Measurements from ENCODE around the gene SEMA3D.

SEMA3D gene

DNA sequence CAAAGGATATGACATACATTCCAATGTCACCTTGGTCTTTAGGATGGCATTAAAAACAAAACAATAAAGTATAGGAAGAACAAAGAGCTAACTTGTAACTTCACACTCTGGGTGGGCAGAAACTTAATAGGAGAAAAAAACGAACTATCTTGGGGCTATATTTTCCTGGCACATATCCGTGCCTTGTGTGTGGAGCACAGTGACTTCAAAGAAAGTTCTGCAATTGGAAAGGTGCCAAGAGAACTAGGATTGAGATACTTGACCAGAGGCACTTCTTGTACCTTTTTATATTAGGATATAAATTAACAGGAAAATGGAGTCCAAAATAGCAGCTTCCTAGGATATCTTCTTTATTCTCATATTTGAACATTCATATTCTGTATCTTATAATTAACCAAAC lies 148.4 kb downstream of the SEMA3D start:
- no peak for DNase-seq (ENCODE audit: low read depth in 2 of 2, low spot score in 1 of 2)

DNA sequence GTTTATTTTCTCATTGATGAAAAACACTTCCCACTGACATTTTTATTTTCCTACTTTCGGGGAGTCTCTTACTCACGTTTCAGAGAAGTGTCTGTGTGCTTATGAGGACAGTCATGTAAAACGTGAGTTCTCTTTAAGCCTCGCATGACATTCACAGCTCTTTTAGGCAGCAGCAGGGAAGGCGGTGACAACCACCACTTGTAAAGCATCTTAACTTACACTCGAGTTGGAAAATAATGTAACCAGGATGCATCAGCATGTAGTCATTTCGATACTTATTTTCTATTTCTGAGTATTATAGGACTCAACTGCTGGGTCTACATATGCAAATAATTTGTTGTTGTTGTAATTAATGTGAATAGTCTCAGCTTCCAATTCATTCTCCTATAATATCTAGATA lies 153.6 kb downstream of the SEMA3D start:
- DNase-seq (ENCODE audit: low read depth in 2 of 2, low spot score in 1 of 2), result no peak

DNA sequence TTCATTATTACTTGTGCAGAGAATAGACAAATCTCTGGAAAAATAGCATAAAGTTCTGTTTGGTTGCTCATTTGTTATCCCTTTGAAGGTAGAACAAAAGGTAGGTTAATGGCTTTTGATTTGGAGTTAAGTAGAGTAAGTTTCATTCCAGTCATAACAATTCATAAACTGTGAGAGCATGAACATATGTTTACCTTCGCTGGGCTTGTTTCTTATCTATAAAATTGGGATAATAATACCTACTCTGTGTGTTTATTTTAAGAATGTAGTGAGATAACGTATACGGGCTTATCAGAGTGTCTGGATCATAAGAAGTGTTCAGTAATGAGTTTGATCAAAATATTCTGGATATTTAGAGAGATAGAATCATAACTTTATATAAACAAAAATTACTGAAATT lies 155.4 kb downstream of the SEMA3D start:
- DNase-seq (ENCODE audit: low read depth in 2 of 2, low spot score in 1 of 2), result no peak

DNA sequence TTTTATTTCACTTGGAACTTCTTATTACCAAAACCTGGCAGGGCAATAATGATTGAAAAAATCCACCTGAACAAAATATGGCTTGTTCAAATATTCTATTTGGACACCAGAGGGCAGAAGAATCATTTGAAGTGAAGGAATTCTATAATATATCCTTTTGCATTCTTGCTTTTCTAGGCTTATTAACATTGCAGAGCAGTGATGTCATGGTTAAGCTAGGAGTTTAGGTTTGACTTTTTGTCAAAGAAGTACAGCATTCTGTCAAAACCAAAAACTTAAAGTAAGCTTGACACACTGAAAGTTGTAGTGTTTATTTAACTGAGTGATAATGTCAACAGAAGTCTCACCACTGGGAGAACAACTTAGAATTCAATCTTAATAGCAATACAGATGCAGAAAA lies 156.0 kb downstream of the SEMA3D start:
- DNase-seq (ENCODE audit: low read depth in 2 of 2, low spot score in 1 of 2), result no peak

DNA sequence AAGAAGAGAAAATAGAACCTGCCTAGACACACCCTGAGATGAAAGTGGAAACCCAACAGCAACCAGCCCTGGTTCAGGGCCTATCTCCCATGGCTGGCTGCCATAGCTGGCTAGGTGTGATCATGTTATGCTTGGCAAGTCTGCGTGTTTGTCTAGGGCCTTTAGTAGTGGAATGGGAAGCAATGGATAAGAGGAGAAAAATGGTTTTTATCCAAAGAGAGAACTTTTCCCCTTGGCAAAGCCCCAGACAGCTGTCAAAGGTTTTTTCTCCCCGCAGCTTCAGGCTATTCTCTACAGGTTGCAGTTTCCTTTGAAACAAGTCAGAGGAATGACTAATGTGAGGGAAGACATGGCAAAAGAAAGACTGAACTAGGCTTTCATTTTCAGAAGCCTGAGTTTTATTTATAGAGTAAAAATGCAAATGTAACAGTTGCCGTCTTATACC lies 161.5 kb downstream of the SEMA3D start:
- no peak for DNase-seq (ENCODE audit: low read depth in 2 of 2, low spot score in 1 of 2)

DNA sequence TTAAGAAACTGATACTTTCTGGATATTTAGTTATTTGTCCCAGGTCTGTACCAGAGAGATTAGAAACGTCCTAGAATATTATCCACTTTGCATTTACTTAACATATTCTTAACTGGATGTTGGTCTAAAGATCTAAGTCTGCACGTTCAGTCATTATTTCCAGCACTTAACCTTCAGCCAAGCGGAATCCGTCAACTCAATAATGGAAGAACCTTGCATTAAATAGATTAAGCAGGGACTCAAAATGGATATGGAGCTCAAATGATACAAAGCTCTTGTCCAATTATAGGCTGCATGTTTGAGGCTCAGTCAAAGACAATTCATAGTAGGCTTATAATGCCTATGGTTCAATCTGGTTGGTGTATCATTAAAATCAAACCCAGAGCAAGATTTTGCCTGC lies 162.9 kb downstream of the SEMA3D start:
- no peak for DNase-seq (ENCODE audit: low read depth in 2 of 2, low spot score in 1 of 2)

DNA sequence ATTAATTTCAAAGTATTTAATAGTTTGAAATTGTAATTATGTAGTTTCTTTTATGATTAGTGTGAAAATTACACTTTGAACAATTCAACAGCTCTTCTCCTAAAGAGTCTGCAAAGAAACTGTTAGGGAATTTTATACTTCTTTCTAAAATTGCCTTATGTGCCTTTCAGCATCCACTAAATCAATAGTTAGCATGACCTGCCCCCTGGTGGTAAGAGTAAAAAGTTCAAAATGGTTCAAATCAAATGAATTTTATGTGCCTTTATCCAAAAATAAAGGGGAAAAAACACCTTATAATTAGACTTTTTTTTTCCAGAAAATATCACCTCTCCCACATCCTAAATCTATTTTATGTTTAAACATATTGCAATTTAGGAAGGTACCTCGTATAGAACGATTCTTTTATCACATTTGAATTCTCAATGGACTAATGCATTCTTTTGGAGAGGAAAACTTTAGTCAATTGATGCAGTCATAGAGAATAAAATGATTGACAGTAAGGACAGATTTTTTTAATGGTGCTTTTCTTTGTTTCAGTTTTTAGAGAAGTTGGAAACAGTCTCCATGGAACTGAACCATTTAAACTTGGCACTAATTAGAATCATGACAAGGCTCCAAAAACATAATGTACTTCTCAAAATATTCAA lies 163.7 kb downstream of the SEMA3D start:
- peak in 1 of 2 donors; percentile 1 for DNase-seq (ENCODE audit: low read depth in 2 of 2, low spot score in 1 of 2)

DNA sequence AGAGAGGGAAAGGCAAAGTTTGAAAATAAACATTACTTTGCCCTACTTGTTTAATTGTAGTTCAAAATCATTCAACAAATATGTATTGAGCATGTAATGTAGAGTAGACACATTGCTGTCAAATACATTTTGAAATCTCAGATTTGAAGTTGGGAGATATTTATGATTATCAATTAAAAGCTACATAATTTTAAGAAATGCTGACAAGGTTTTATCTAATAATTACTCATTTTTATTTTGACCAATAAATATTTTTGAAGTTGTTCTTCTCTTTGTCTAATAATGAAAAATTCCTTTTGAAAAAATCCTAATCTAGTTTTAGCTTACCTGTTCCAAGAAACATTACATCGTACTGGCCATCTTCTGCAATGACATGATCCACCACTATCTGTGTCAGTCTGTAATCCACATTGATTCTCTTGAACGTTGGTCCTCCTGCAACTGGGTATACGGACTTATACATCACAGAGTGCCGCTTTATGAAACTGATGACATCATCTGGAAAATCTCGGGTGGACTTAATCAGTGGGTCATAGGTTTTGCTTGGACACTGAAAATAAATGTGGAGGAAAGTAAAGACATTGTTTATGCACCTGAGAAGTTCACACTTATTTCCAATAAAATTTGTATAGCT lies 164.7 kb downstream of the SEMA3D start:
- DNase-seq (ENCODE audit: low read depth in 2 of 2, low spot score in 1 of 2), result no peak

DNA sequence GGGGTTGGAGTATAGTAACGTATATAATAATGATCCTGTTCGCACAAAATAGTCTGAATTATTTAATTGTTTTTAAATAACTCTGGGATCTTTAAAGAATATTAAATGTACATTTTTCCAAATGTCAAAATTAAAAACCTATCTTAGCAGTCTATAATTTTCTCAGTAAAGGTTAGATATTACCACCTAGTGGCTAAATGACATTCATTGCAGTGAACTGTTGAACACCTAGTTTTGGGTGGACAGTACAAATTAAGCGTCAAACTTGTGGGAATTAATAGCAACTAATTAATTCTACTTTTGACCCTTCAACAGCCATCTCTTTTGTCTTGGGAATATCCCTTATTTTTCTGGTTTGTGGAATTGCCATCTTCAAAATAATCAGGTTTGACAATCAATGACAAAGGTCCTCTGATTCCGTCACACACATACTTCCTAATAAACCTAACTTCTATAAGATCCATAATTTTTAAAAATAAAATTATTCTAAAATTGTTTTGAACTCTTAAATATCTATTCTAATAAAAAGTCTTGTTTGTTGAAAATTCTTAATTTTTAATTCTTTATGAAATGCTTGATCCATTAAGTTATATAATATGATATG lies 165.7 kb downstream of the SEMA3D start:
- DNase-seq (ENCODE audit: low read depth in 2 of 2, low spot score in 1 of 2), result no peak

DNA sequence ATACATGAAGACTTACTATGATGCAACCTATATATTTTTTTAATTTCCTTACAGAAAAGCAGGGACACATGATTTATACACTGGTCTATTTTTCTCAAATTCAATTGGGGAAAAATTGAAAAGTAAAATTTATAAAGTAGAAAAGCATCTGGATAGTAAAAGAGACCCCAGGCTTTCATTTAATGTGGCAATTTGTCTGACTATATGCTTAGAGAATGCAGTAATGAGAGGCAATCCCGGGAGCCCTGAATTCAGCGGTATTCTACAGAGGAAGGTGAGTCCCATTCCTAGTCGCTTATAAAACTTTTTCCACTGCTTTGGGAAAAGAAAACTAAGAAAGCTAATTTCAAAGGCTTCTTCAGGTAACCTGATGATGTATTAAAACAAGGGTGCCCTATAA lies 167.1 kb downstream of the SEMA3D start:
- DNase-seq (ENCODE audit: low read depth in 2 of 2, low spot score in 1 of 2), result no peak

DNA sequence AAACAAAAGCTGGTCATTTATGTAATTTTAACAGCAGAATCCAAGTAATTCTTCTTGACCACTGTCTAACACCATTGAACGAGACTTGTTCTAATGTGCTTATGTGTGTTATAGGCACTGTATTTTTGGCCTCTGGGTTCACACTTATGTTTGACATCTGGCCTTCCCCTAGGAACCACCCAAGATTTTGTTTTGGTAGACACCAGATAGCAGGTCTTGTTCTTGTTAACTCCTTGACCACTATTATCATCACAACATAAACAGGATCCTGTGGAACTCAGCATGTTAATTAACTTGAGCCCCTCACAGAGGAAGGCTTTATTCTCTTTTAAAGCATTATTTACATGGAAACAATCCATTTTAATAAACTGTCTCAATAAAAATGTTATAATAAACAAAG lies 167.7 kb downstream of the SEMA3D start:
- DNase-seq (ENCODE audit: low read depth in 2 of 2, low spot score in 1 of 2), result no peak

DNA sequence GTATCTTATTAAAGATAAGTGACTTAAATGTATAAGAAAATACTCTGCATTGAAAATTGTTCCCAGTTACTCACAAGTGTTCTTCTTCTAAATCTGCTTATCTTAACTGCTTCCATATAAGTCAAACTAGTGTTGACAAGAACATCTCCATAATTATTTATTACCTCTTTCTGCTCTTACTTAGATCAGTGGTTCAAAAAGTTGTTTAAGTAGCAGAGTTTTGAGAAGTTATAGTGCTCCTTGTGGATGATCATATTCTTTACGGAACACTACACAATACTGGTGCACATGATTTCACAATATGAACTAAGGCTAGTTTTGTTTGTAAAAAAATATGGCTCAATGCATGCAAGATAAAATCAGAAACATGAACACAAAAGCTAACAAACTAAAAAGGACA lies 168.4 kb downstream of the SEMA3D start:
- DNase-seq (ENCODE audit: low read depth in 2 of 2, low spot score in 1 of 2), result no peak

DNA sequence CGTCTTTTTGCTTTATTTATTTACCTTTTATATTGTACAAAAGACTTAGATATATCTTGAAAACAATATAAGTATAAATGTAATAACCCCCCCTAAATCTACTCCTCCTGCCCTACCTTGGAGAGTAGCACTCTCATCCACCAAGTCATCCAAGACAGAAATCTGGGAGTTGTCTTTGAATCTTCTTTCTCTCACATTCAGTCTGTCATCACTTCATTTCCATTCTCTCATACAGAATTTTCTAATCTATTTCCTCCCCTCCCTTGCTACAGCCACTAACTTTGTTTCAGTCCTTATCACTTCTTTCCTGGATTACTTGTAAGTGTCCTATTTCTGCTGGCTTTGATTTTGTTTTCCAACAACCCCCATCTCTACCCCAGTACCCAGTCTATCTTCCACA lies 170.6 kb downstream of the SEMA3D start:
- no peak for DNase-seq (ENCODE audit: low read depth in 2 of 2, low spot score in 1 of 2)

DNA sequence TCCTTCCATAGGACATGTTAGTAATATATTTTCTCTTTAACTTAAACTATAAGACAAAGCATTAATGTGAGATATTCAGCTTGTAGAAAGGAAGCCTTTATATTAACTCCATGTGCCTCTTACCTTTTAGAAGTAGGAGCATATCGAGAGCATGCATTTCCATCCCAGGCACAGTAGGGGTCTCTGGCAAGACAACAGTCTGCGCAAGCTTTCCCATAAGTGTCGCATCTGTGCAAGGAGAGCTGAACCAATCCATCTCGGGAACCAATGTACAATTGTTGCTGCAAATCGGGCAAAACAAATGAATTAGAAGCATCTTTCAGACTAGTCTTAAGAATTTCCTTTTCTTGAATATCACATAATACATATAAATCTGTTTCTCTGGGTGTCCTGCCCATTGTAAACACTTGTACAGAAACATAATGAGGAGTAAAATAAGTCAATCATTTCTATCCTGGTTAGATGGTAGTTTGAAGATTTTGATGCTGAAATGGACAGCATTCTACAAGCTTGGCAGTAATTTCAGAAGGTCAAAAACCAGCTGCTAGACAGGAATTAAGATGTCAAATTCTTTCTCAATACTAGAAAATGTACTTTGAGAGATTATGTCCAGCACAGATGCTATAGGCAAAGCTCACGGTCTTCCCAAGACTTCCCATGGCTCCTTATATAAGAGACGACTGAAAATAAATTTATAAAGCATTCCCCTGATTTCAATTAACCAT lies 171.8 kb downstream of the SEMA3D start:
- DNase-seq (ENCODE audit: low read depth in 2 of 2, low spot score in 1 of 2), result no peak

DNA sequence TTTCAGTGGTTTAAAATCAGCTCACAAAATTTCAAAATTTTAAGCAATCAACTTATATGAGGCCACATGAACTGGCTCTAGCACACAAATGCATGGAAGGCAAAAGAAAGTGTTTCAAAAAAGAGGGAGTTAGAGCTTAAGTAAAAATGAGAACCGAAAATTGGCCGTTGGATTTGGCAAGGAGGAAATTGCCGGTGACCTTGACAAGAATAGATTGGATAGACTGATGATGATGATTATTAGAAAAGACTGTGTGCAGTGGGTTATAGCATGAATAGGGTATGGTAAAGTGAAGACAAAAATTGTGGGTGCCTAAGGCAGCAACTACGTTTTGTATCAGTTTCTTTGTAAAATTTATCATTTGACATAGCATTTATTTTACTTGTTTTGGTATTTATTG lies 175.7 kb downstream of the SEMA3D start:
- no peak for DNase-seq (ENCODE audit: low read depth in 2 of 2, low spot score in 1 of 2)

DNA sequence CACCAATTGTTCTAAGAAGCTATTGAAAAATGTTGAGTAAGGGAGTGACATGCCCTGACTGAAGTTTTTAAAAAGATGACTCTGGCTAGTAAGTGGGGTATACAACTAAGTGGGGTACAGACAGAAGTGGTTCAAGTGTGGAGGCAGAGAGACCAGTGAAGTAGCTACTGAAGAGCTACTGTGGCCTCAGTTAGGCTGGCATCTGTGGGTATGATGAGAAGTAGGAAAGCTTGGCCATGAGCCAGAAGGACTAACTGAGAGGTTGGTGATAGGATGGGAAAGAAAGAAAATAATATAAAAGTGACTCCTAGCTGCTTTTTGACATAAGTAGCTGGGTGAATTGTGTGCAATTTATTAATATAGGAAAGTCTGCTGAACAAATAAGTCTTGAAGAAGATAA lies 176.6 kb downstream of the SEMA3D start:
- DNase-seq (ENCODE audit: low read depth in 2 of 2, low spot score in 1 of 2), result no peak

DNA sequence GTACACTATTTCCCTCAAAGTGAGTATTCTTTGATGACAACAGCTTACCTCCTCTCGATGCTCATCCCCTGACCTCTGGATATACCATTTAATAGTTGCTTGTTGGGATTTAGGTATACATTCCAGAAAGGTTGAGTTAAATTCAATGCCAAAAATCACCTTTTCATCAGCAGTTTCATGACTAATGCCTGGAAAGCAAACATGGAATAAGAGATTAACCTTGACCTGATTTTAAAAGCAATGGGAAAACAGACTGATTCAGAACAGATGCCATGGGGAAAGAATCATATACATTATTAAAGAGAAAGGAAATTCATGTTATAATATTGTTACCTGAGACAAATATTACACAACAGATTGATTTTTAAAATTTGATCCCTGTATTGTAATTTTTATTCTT lies 180.1 kb downstream of the SEMA3D start:
- DNase-seq (ENCODE audit: low read depth in 2 of 2, low spot score in 1 of 2), result no peak

DNA sequence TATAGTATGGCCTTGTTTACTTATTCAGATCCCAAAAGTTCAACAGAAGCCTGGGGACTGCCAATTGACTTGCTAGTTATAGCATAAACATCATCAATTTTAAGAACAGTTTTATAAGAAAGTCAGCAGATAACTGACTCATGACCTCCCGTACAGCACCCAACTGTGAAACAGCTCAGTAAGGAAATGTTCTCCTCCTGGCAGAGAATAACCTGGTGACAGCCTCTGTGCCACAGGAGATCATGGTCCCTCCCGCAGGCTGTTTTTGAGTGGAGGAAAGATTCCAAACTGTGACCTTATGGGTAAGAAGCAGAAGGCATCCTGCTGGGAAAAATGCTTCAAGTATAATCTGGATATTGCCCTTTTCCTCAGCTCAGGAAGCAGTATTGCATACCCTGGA lies 182.5 kb downstream of the SEMA3D start:
- no peak for DNase-seq (ENCODE audit: low read depth in 2 of 2, low spot score in 1 of 2)

DNA sequence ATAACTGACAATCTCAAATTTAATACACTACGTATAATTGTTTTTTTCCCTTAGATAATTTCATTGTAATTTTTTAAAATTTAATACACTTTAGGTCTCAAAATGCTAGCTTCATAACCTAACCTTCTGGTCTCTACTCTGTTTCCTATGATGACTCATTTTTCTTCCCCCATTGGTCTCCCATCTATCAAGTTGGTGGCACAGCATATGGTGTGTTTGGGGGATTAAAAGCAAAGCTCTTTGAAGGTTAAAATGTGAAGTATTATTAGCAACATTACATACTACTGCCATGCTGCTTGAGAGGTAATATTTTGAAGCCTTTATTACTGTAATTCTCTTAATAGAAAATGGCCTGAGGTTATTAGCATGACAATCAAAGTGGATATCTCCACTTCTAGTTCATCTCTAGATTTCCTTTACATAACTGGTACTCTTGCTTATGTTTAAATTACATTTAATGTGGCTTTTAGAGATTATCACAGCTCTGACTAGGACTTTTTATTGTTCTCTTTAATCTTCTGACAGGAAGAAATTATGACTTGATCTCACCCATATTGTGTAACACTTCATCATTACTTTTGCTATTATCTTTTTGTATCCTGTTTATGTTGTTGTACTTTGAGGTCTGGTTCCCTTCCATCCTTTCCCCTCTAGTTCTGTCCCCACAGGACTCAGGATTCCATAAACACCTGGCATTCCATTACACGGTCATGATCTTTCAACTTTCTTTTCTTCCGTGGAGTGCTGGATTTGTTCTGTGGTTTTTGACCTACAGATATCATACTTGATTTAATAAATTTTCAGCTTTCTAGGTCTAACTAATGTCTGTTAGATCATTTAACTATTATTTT lies 185.1 kb downstream of the SEMA3D start:
- no peak for DNase-seq (ENCODE audit: low read depth in 2 of 2, low spot score in 1 of 2)

DNA sequence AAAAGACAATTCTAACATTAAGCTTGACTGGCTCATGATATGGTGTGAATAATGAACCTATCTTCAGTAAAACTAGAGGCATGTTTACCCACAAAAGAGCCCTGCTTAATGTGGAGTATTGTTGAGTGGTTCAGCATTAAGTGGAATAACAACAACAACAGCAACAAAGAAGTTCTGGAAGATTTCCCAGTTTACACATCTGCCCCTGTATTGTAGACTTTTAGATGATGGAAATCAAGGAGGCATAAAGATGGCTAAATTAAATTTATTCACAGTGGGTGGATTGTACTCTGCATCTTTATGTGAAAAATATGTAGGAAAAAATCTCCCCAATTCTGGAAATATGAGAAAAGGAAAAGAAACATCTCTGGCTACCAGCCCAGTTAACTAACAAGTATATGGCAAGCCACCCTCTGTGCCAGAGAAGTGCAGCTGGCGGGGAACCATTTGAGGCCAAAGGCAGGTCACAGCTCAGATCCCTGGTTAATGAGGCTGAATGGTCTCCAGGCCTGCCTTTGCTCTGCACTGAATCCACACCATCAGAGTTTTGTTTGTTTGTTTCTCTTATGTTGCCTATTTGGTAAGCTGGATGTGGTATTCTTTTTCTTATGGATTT lies 186.0 kb downstream of the SEMA3D start:
- no peak for DNase-seq (ENCODE audit: low read depth in 2 of 2, low spot score in 1 of 2)

DNA sequence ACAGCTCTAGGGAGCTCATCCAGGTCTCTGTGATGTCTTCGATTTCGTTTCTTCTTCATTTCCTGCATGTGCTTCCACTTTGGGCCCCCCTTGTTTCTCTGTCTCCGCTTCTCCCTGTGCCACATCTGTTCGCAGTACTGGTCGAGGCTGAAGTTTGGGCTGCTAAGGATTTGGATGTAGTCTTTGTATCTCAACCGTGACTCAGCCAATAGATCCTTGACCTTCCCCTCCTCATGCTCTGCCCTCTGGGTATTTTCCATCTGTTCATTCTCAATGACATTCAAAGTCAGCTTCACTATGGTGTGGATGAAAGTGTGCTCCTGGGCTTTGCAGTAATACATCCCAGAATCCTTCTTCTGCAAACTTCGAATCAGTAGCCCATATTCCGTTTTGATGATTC lies 187.4 kb downstream of the SEMA3D start:
- no peak for DNase-seq (ENCODE audit: low read depth in 2 of 2, low spot score in 1 of 2)
